MV-4-11 (cell line): ENCODE measurements around the gene PDE2A.
A peak's percentile ranks its signal among the peaks of the same experiment; 100 is the strongest.

Experiments used
- DNase-seq: peaks from one replicate; lab custom pipeline; 2025; lab: John Stamatoyannopoulos, UW

The PDE2A gene

GRCh38 chr11:72635309-72635915, 38.8 kb downstream of the PDE2A start:
- DNase-seq, result peak; percentile 51

- no peak for DNase-seq
These were observed 39.6 kb downstream of the PDE2A start for GRCh38 chr11:72634472-72635095.

- DNase-seq, result no peak
These were observed 40.2 kb downstream of the PDE2A start for GRCh38 chr11:72634016-72634415.

- DNase-seq, result no peak
These were observed 41.2 kb downstream of the PDE2A start for GRCh38 chr11:72633068-72633467.

- no peak for DNase-seq
These were observed 42.2 kb downstream of the PDE2A start for GRCh38 chr11:72631806-72632731.

- DNase-seq, result no peak
These were observed 43.9 kb downstream of the PDE2A start for GRCh38 chr11:72630104-72630852.

GRCh38 chr11:72629266-72629665, 45.0 kb downstream of the PDE2A start:
- no peak for DNase-seq

- DNase-seq, result no peak
These were observed 46.5 kb downstream of the PDE2A start for GRCh38 chr11:72627594-72628281.

- no peak for DNase-seq
These were observed 47.7 kb downstream of the PDE2A start for GRCh38 chr11:72626414-72626936.

- DNase-seq, result no peak
These were observed 48.4 kb downstream of the PDE2A start for GRCh38 chr11:72625691-72626413.

- peak; percentile 9 for DNase-seq
These were observed 49.6 kb downstream of the PDE2A start for GRCh38 chr11:72624496-72625201.

GRCh38 chr11:72623052-72623451, 51.2 kb downstream of the PDE2A start:
- DNase-seq, result no peak

GRCh38 chr11:72621008-72621610, 53.1 kb downstream of the PDE2A start:
- DNase-seq, result no peak

- no peak for DNase-seq
These were observed 55.4 kb downstream of the PDE2A start for GRCh38 chr11:72618803-72619202.

GRCh38 chr11:72617080-72617762, 57.0 kb downstream of the PDE2A start:
- DNase-seq, result peak; percentile 2

- no peak for DNase-seq
These were observed 57.6 kb downstream of the PDE2A start for GRCh38 chr11:72616655-72617054.

- no peak for DNase-seq
These were observed 58.9 kb downstream of the PDE2A start for GRCh38 chr11:72615329-72615728.

- DNase-seq, result no peak
These were observed 59.8 kb downstream of the PDE2A start for GRCh38 chr11:72614381-72614780.

- DNase-seq, result peak; percentile 99
These were observed 60.2 kb downstream of the PDE2A start for GRCh38 chr11:72613977-72614376.
